Fibroblast of lung (primary cell): ENCODE measurements around the gene VEGFC. TPM values are rescaled to one million over a fixed set of nuclear protein-coding genes. Genes with fewer than 3 reads are reported as not detected.

Experiments
- DNase-seq, 2 donors: peaks; one replicate each; pipeline versions ENCODE4 v3.0.0 to v3.0.0-alpha.2; 2010; ENCODE audit warnings: low read depth in 2 of 2
- H2AFZ ChIP-seq: 2 replicates; pipeline ENCODE4 v1.5.1; 2012; ENCODE audit warnings: low read length, control low read depth, inconsistent platforms
- H3K27ac ChIP-seq: 2 replicates; pipeline ENCODE4 v1.5.1; 2011; ENCODE audit warnings: low read length, control low read depth; ENCODE audit not compliant: insufficient read depth
- H3K27me3 ChIP-seq: 2 replicates; pipeline ENCODE4 v1.5.1; 2011; ENCODE audit warnings: mild to moderate bottlenecking, low read length; ENCODE audit not compliant: control insufficient read depth, insufficient read depth
- H3K36me3 ChIP-seq: 2 replicates; pipeline ENCODE4 v1.5.1; 2011; ENCODE audit warnings: low read length; ENCODE audit not compliant: control insufficient read depth, insufficient read depth
- H3K4me1 ChIP-seq: 2 replicates; pipeline ENCODE4 v1.5.1; 2011; ENCODE audit warnings: low read length; ENCODE audit not compliant: control insufficient read depth, insufficient read depth; ENCODE audit errors: extremely low read depth
- H3K4me2 ChIP-seq: 2 replicates; pipeline ENCODE4 v1.5.1; 2011; ENCODE audit warnings: low read length, control low read depth; ENCODE audit not compliant: insufficient read depth; ENCODE audit errors: extremely low read depth
- H3K4me3 ChIP-seq, 4 experiments: fragments of 200-600 bp in 1 of 4; sonication (generic) in 1 of 4; replicated peaks in 1 of 4; 2 replicates each; pipeline ENCODE4 v1.5.1; 2011 to 2016; ENCODE audit warnings: low read length in 4 of 4, low read depth in 3 of 4, mild to moderate bottlenecking in 3 of 4, control low read depth in 2 of 4, inconsistent platforms in 1 of 4, mixed read lengths in 1 of 4; ENCODE audit not compliant: insufficient read depth in 1 of 4; ENCODE audit errors: control extremely low read depth in 1 of 4
- H3K79me2 ChIP-seq: 2 replicates; pipeline ENCODE4 v1.5.1; 2012; ENCODE audit warnings: mild to moderate bottlenecking, low read length, inconsistent platforms; ENCODE audit not compliant: control insufficient read depth, insufficient read depth
- H3K9ac ChIP-seq: 2 replicates; pipeline ENCODE4 v1.5.1; 2011; ENCODE audit warnings: mild to moderate bottlenecking, low read length, control low read depth; ENCODE audit not compliant: insufficient read depth
- H3K9me3 ChIP-seq: 2 replicates; pipeline ENCODE4 v1.5.1; 2012; ENCODE audit warnings: low read depth, low read length; ENCODE audit not compliant: control insufficient read depth, insufficient read depth
- H4K20me1 ChIP-seq: 2 replicates; pipeline ENCODE4 v1.5.1; 2011; ENCODE audit warnings: low read length; ENCODE audit not compliant: control insufficient read depth, insufficient read depth; ENCODE audit errors: extremely low read depth
- EZH2 ChIP-seq: IDR thresholded peaks from 2 replicates; pipeline ENCODE4 v1.5.1; 2012; ENCODE audit warnings: low read length, control low read depth, mild to moderate bottlenecking; ENCODE audit errors: missing control alignments
- polyA plus RNA-seq, 2 donors: library from polyadenylated mRNA; depleted of rRNA in 1 of 2; stranded (reverse) in 1 of 2; unstranded in 1 of 2; fragments of >200 nt; gene quantifications; 2 replicates each; pipeline ENCODE4 v1.2.1, GENCODE V29; 2011 to 2012; ENCODE audit warnings: missing spikeins in 1 of 2
- total RNA-seq: library from RNA; depleted of rRNA; stranded (reverse); fragments of >200 nt; gene quantifications from 2 replicates; pipeline ENCODE4 v1.2.1, GENCODE V29; 2014
- TF ChIP-seq, protein P1 (sequence below), 2 donors: IDR thresholded peaks in 1 of 2; conservative IDR thresholded peaks in 1 of 2; 1 replicate in 1 of 2; 2 replicates in 1 of 2; pipeline ENCODE4 v1.5.1; 2011 to 2012; ENCODE audit warnings: low read length in 2 of 2, control low read depth in 1 of 2, inconsistent platforms in 1 of 2, low read depth in 1 of 2, mild to moderate bottlenecking in 1 of 2

The VEGFC gene
- total and polyA plus RNA-seq, 2 donors (not counting 1 experiment from before 2014, with no cell fraction given) = 67.2 to 74.2 TPM

DNA sequence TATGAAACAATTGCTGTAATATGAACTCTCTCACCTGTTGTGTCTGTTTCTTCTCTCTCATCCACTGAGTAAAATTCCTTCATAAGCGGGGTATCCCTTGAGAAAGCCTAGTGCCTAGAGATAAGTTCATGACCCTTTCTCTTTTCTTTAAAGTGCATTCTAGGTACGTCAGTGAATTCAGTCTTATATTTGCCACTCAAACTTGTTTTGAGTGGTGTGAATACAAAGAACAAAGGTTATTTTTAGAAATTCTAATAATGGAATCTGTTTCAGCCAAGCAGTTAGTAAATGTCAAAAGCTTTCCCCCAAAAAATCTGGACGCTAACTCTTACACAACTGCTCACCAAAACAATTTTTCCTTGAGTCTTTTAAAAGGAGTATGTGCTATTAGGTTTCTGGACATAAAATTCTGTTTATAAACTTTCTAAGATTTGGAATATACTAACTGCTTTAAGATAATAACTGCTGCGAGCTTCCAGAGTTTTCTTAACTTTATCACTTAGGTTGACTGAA, 112.0 kb downstream of the VEGFC start:
- Histone ChIP-seq H3K4me2 (no peak overlapping the region), H3K4me1 (no peaks in the 10 kb centered on the region), H3K9ac (no peak overlapping the region), H3K27me3 (no peaks in the 10 kb centered on the region), H3K79me2 (no peaks in the 10 kb centered on the region), H4K20me1 (no peaks in the 10 kb centered on the region), H3K4me3 (no peak overlapping the region), H2AFZ (no peak overlapping the region), H3K36me3 (peaks cover 8% of the 10 kb centered on the region), H3K27ac (no peak overlapping the region), H3K9me3 (no peaks in the 10 kb centered on the region)
- TF ChIP-seq, protein P1, sequence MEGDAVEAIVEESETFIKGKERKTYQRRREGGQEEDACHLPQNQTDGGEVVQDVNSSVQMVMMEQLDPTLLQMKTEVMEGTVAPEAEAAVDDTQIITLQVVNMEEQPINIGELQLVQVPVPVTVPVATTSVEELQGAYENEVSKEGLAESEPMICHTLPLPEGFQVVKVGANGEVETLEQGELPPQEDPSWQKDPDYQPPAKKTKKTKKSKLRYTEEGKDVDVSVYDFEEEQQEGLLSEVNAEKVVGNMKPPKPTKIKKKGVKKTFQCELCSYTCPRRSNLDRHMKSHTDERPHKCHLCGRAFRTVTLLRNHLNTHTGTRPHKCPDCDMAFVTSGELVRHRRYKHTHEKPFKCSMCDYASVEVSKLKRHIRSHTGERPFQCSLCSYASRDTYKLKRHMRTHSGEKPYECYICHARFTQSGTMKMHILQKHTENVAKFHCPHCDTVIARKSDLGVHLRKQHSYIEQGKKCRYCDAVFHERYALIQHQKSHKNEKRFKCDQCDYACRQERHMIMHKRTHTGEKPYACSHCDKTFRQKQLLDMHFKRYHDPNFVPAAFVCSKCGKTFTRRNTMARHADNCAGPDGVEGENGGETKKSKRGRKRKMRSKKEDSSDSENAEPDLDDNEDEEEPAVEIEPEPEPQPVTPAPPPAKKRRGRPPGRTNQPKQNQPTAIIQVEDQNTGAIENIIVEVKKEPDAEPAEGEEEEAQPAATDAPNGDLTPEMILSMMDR (conservative IDR thresholded peaks at IDR 0.05 in 1 of 2, IDR thresholded peaks at IDR 0.05 in 1 of 2; ENCODE audit: low read depth in 1 of 2, low read length in 2 of 2) = no peak
- no peak for TF ChIP-seq EZH2
- DNase-seq = peak in 1 of 2 donors; percentile 23

DNA sequence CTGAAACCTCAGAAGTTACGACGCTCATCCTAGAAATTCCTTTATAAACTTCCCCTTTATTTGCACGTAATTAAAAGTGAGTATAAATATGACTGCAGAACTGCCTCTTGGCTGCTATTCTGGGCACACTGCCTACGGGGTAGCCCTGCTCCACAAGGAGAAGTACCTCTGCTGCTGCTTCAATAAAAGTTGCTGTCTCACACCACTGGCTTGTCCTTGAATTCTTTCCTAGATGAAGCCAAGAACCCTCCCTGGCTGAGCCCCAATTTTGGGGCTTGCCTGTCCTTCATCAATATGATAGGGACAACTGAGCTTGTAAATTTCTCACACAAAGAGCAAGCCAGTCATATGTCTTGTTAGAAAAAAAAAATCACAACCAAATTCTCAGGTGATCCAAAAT, 115.8 kb downstream of the VEGFC start:
- Histone ChIP-seq H3K4me3 (no peak overlapping the region), H3K27me3 (no peaks in the 10 kb centered on the region), H3K9me3 (no peaks in the 10 kb centered on the region), H3K36me3 (peaks cover 4% of the 10 kb centered on the region), H4K20me1 (no peaks in the 10 kb centered on the region), H3K4me1 (no peaks in the 10 kb centered on the region), H3K9ac (no peak overlapping the region), H3K79me2 (no peaks in the 10 kb centered on the region), H2AFZ (no peak overlapping the region), H3K27ac (no peak overlapping the region), H3K4me2 (no peak overlapping the region)
- no peak for DNase-seq
- TF ChIP-seq, protein P1 (conservative IDR thresholded peaks at IDR 0.05 in 1 of 2, IDR thresholded peaks at IDR 0.05 in 1 of 2; ENCODE audit: low read depth in 1 of 2, low read length in 2 of 2) = no peak
- TF ChIP-seq EZH2 = no peak

DNA sequence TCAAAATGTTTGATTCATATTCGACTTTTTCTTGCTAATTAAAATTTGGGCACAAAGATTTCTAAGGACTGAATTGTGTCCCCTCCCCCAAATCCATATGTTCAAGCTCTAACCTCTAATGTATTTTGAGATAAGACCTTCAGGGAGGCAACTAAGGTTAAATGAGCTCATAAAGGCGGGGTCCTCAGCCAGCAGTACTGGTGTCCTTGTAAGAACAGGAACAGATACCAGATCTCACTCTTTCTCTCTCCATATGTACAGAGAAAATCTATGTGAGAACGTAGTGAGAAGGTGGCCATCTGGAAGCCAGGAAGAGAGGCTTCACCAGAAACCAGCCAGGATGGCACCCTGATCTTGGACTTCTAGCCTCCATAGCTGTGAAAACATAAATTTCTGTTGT, 116.9 kb downstream of the VEGFC start:
- Histone ChIP-seq H3K4me2 (no peak overlapping the region), H3K79me2 (no peaks in the 10 kb centered on the region), H3K27me3 (no peaks in the 10 kb centered on the region), H3K9me3 (no peaks in the 10 kb centered on the region), H3K4me3 (no peak overlapping the region), H3K36me3 (peaks cover 4% of the 10 kb centered on the region), H2AFZ (no peak overlapping the region), H4K20me1 (no peaks in the 10 kb centered on the region), H3K4me1 (no peaks in the 10 kb centered on the region), H3K9ac (no peak overlapping the region), H3K27ac (no peak overlapping the region)
- no peak for DNase-seq
- no peak for TF ChIP-seq EZH2
- TF ChIP-seq, protein P1 (conservative IDR thresholded peaks at IDR 0.05 in 1 of 2, IDR thresholded peaks at IDR 0.05 in 1 of 2; ENCODE audit: low read depth in 1 of 2, low read length in 2 of 2) = no peak
